Suprapubic skin (tissue), 4 donors: ENCODE results near the gene EID3.

Experiments
- CTCF ChIP-seq, 2 donors: fragments of 200-600 bp in 1 of 2; fragments of 450-650 bp in 1 of 2; sonication (generic) in 1 of 2; IDR thresholded peaks; one replicate each; pipeline ENCODE4 v1.5.1; 2016 to 2019; ENCODE audit warnings: antibody characterized with exemption in 2 of 2, mild to moderate bottlenecking in 1 of 2, moderate library complexity in 1 of 2
- POLR2A ChIP-seq, 2 donors: fragments of 450-650 bp; IDR thresholded peaks; one replicate each; pipeline ENCODE4 v1.6.1; 2017; ENCODE audit warnings: antibody characterized with exemption in 2 of 2, mild to moderate bottlenecking in 2 of 2, moderate library complexity in 2 of 2
- POLR2AphosphoS5 ChIP-seq, 3 donors: sonication (generic); formaldehyde crosslinking; IDR thresholded peaks; one replicate each; pipeline ENCODE4 v1.6.1; 2017; ENCODE audit warnings: antibody characterized with exemption in 3 of 3

GRCh38 chr12:104294927-104295668 is 8.4 kb upstream of the EID3 start:
- TF ChIP-seq CTCF (IDR thresholded peaks at IDR 0.05) = no peak
- TF ChIP-seq POLR2A (IDR thresholded peaks at IDR 0.05) = no peak
- no peak for TF ChIP-seq POLR2AphosphoS5 (IDR thresholded peaks at IDR 0.05)
